Colonic mucosa (tissue), 4 donors: ENCODE data around the gene TBC1D5. TPM values are rescaled to one million over a fixed set of nuclear protein-coding genes. Genes with fewer than 3 reads are reported as not detected.

Experiments used
- DNase-seq: peaks from one replicate; pipeline ENCODE4 v3.0.0-alpha.2; 2020
- H3K27ac ChIP-seq: fragments of 200-600 bp; one replicate; pipeline ENCODE4 v1.8.0; 2021
- H3K27me3 ChIP-seq: fragments of 200-600 bp; one replicate; pipeline ENCODE4 v1.8.0; 2021
- H3K36me3 ChIP-seq: fragments of 200-600 bp; one replicate; pipeline ENCODE4 v1.8.0; 2021
- H3K4me1 ChIP-seq: fragments of 200-600 bp; one replicate; pipeline ENCODE4 v1.8.0; 2021; ENCODE audit warnings: mild to moderate bottlenecking
- H3K4me3 ChIP-seq: fragments of 200-600 bp; one replicate; pipeline ENCODE4 v1.8.0; 2021
- H3K9ac ChIP-seq, 2 donors: one replicate each; pipeline ENCODE4 v1.7.0; 2013; ENCODE audit warnings: control low read depth in 2 of 2, low read depth in 2 of 2, low read length in 2 of 2
- H3K9me3 ChIP-seq: fragments of 200-600 bp; one replicate; pipeline ENCODE4 v1.8.0; 2021
- intact Hi-C: fragments of 100-400 bp; cut with DNase I; formaldehyde crosslinking; loops from one replicate; pipeline ENCODE4 v1.14.1; 2022
- total RNA-seq, 2 donors: library from RNA; stranded (reverse); fragmentation: NEBNext Ultra II Directional in 1 of 2; extraction: Animal tissue kit (Norgen Biotek cat#: 25700) in 1 of 2; gene quantifications; one replicate each; pipeline ENCODE4 v1.2.1, GENCODE V29; 2021
- TF ChIP-seq, protein P1 (sequence below): fragments of 200-600 bp; IDR thresholded peaks from one replicate; pipeline ENCODE4 v1.8.0; 2022; ENCODE audit warnings: antibody characterized with exemption, mild to moderate bottlenecking
- donor health status: healthy.
- donor health status: DM: no; HTN: no; CAD: no.
- donor health status: DM: no; HTN: no; CAD: no.

Gene TBC1D5
- total RNA-seq, 2 donors from 2014 or later = 29.9 to 31.2 TPM

DNA sequence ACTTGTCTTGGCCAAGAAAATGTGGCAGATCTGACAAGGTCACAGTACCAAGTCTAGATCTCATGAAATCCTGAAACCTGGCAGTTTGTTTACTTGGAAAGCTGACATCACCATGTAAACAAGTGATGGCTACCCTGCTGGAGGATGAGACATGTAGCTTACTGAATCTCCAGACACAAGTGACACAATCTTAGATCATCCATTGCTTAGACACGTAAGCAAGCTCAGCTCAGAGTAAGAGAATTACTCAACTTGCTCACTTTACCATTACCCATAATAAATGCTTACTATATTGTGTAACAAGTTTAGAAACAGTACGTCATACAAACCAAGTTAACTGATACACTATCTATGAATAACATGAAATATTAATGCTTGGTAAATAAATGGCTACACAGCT is 263.8 kb downstream of the TBC1D5 start:
- Histone ChIP-seq H3K27me3 (no peaks in the 10 kb centered on the region), H3K9ac (no peak overlapping the region), H3K27ac (no peak overlapping the region), H3K4me1 (no peaks in the 10 kb centered on the region), H3K36me3 (no peaks in the 10 kb centered on the region), H3K9me3 (no peaks in the 10 kb centered on the region), H3K4me3 (no peak overlapping the region)
- TF ChIP-seq, protein P1, sequence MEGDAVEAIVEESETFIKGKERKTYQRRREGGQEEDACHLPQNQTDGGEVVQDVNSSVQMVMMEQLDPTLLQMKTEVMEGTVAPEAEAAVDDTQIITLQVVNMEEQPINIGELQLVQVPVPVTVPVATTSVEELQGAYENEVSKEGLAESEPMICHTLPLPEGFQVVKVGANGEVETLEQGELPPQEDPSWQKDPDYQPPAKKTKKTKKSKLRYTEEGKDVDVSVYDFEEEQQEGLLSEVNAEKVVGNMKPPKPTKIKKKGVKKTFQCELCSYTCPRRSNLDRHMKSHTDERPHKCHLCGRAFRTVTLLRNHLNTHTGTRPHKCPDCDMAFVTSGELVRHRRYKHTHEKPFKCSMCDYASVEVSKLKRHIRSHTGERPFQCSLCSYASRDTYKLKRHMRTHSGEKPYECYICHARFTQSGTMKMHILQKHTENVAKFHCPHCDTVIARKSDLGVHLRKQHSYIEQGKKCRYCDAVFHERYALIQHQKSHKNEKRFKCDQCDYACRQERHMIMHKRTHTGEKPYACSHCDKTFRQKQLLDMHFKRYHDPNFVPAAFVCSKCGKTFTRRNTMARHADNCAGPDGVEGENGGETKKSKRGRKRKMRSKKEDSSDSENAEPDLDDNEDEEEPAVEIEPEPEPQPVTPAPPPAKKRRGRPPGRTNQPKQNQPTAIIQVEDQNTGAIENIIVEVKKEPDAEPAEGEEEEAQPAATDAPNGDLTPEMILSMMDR = no peak
- intact Hi-C loops = no loop called here
- DNase-seq = no peak

DNA sequence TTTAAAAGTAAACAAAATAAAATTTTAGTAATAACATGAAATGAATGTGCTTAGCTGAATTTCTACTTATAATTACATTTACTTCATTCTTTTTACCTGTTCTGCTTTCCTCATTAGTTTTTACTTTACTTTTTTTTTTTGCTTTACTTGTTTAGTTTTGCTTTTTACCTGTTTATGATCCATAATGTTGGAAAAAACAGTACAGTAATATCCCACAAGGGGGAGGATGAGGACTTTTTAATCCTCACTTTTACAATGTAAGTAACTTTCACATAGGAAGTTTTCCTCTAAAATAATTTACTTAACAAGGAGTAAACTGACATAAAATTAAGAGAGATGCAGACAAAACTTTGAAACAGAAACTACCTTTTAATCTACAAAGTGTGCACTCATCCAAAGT is 268.7 kb downstream of the TBC1D5 start:
- no peaks in the 10 kb centered on the region for H3K4me1 ChIP-seq
- intact Hi-C loops = no loop called here
- H3K27me3 ChIP-seq = no peaks in the 10 kb centered on the region
- no peak for DNase-seq
- TF ChIP-seq, protein P1 = no peak
- H3K36me3 ChIP-seq = no peaks in the 10 kb centered on the region
- H3K4me3 ChIP-seq = no peak overlapping the region
- H3K9ac ChIP-seq = no peak overlapping the region
- no peak overlapping the region for H3K27ac ChIP-seq
- no peaks in the 10 kb centered on the region for H3K9me3 ChIP-seq

DNA sequence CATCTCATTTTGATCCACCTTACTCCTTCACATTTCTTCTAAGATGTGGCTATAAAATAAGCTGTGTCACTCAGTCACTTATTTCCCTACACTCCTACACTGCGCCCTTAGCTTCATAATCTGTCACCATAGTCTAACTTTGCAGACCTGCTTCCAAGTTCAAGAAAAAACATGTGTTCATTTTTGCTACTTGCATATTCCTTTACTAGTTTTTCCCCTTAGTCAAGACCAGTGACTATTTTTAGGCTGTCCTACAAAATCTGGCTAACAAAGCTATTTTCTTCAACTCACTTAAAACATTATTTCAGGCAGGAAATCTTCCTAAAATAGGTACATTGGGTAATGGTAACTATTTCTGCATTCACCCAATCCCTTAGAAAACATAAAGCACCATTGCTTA is 272.5 kb downstream of the TBC1D5 start:
- intact Hi-C loops = no loop called here
- H3K36me3 ChIP-seq = no peaks in the 10 kb centered on the region
- H3K4me1 ChIP-seq = no peaks in the 10 kb centered on the region
- H3K9ac ChIP-seq = no peak overlapping the region
- TF ChIP-seq, protein P1 = no peak
- DNase-seq = no peak
- no peaks in the 10 kb centered on the region for H3K9me3 ChIP-seq
- H3K27me3 ChIP-seq = no peaks in the 10 kb centered on the region
- no peak overlapping the region for H3K4me3 ChIP-seq
- no peak overlapping the region for H3K27ac ChIP-seq

DNA sequence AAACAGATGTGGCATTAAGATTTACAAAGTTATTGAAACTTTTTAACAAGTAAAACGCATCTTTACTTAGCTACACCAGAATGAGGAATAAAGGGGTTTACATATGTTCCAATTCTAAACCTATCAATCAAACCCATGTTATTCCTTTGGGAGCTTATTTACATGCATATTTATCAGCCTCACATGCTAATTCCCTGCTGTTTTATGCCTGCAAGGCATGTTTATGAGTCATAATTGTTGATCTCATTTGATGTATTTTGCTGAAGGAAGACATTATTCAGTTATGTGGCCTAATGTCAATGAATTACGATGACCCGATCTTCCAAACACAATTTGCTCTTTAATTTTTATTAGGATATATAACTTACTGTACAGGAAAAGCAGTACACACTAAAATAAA is 272.9 kb downstream of the TBC1D5 start:
- H3K9me3 ChIP-seq = no peaks in the 10 kb centered on the region
- no peak for DNase-seq
- TF ChIP-seq, protein P1 = no peak
- no peaks in the 10 kb centered on the region for H3K27me3 ChIP-seq
- H3K27ac ChIP-seq = no peak overlapping the region
- H3K36me3 ChIP-seq = no peaks in the 10 kb centered on the region
- H3K4me3 ChIP-seq = no peak overlapping the region
- no peaks in the 10 kb centered on the region for H3K4me1 ChIP-seq
- H3K9ac ChIP-seq = no peak overlapping the region
- intact Hi-C loops = no loop called here

DNA sequence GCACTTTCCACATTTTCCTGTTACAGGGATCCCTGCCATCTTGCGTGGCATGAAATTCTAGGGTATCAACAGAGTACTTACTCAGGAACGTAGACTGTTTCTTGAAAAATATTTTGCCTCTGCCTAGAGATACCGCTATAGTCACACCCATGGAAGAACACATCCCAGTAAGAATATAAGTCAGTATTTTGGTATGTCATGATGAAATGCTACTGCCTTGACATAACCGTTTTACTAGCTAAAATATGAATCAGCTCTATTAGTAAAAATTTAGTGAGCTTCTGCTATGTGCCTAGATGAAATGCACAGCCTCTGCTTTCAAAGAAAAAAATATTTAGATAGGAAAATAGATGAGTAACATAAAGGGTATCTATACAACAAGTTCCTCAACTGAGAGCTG is 276.4 kb downstream of the TBC1D5 start:
- intact Hi-C loops = no loop called here
- TF ChIP-seq, protein P1 = no peak
- Histone ChIP-seq H3K27ac (no peak overlapping the region), H3K27me3 (no peaks in the 10 kb centered on the region), H3K4me3 (no peak overlapping the region), H3K9me3 (no peaks in the 10 kb centered on the region), H3K9ac (no peak overlapping the region), H3K36me3 (no peaks in the 10 kb centered on the region), H3K4me1 (no peaks in the 10 kb centered on the region)
- DNase-seq = no peak
